OCI-LY1 (cell line): ENCODE results near the gene NECAP2.

Experiments used
- H2AFZ ChIP-seq: fragments of 200-600 bp; sonication (generic), shearing (Covaris generic); 2 replicates; pipeline ENCODE4 v1.6.0; 2014; ENCODE audit warnings: antibody characterized with exemption, mild to moderate bottlenecking, low read length
- H3F3A ChIP-seq: fragments of 200-600 bp; sonication (generic), shearing (Covaris generic); 2 replicates; pipeline ENCODE4 v1.6.0; 2014; ENCODE audit warnings: mild to moderate bottlenecking, antibody characterized with exemption, low read length, moderate library complexity; ENCODE audit not compliant: insufficient read depth
- H3K27ac ChIP-seq: fragments of 200-600 bp; sonication (generic); 2 replicates; pipeline ENCODE4 v1.5.1; 2014; ENCODE audit warnings: low read length, mixed run types, mild to moderate bottlenecking, low read depth; ENCODE audit not compliant: poor library complexity, severe bottlenecking
- H3K27me3 ChIP-seq: fragments of 200-600 bp; sonication (generic); 2 replicates; pipeline ENCODE4 v1.6.0; 2014; ENCODE audit warnings: antibody characterized with exemption, mild to moderate bottlenecking, low read length, moderate library complexity; ENCODE audit not compliant: insufficient read depth
- H3K36me3 ChIP-seq: fragments of 200-600 bp; sonication (generic); 2 replicates; pipeline ENCODE4 v1.6.1; 2014; ENCODE audit warnings: mild to moderate bottlenecking, antibody characterized with exemption, low read length, moderate library complexity, mixed read lengths; ENCODE audit not compliant: insufficient read depth
- H3K4me1 ChIP-seq: fragments of 200-600 bp; sonication (generic); 2 replicates; pipeline ENCODE4 v1.5.1; 2014; ENCODE audit warnings: mild to moderate bottlenecking, low read length, moderate library complexity; ENCODE audit not compliant: insufficient read depth, severe bottlenecking
- H3K4me2 ChIP-seq: fragments of 200-600 bp; sonication (generic), shearing (Covaris generic); 2 replicates; pipeline ENCODE4 v1.6.1; 2014; ENCODE audit warnings: low read length
- H3K4me3 ChIP-seq: fragments of 200-600 bp; sonication (generic); 2 replicates; pipeline ENCODE4 v1.5.1; 2014; ENCODE audit warnings: low read length, low read depth, mild to moderate bottlenecking, mixed read lengths; ENCODE audit not compliant: poor library complexity, severe bottlenecking
- H3K79me2 ChIP-seq: fragments of 200-600 bp; shearing (Covaris generic); 2 replicates; pipeline ENCODE4 v1.6.1; 2016; ENCODE audit warnings: mixed run types, low read length, mixed read lengths; ENCODE audit not compliant: insufficient read depth
- H3K9ac ChIP-seq: fragments of 200-600 bp; sonication (generic), shearing (Covaris generic); 2 replicates; pipeline ENCODE4 v1.6.1; 2014; ENCODE audit warnings: mild to moderate bottlenecking, low read length, mixed read lengths
- H3K9me2 ChIP-seq: fragments of 200-600 bp; sonication (generic), shearing (Covaris generic); 2 replicates; pipeline ENCODE4 v1.6.1; 2014; ENCODE audit warnings: low read depth, mild to moderate bottlenecking, low read length, mixed read lengths
- H3K9me3 ChIP-seq: fragments of 200-600 bp; shearing (Covaris generic); 2 replicates; pipeline ENCODE4 v1.6.1; 2014; ENCODE audit warnings: low read length, mixed read lengths
- H4K20me1 ChIP-seq: fragments of 200-600 bp; sonication (generic), shearing (Covaris generic); 2 replicates; pipeline ENCODE4 v1.6.0; 2016; ENCODE audit warnings: mild to moderate bottlenecking, low read length; ENCODE audit not compliant: insufficient read depth
- CTCF ChIP-seq: fragments of 200-600 bp; sonication (generic), shearing (Covaris generic); IDR thresholded peaks from 2 replicates; pipeline ENCODE4 v1.5.1; 2017; ENCODE audit warnings: mild to moderate bottlenecking, antibody characterized with exemption, low read length, moderate library complexity, mixed read lengths
- EZH2 ChIP-seq: fragments of 200-600 bp; sonication (generic), shearing (Covaris generic); IDR thresholded peaks from 2 replicates; pipeline ENCODE4 v1.8.0; 2017; ENCODE audit warnings: borderline replicate concordance, mixed run types, mild to moderate bottlenecking, antibody characterized with exemption, low read length, moderate library complexity, mixed read lengths

Gene NECAP2

GRCh38 chr1:16443975-16444770 lies 3.6 kb downstream of the NECAP2 start:
- Histone ChIP-seq H4K20me1 (no peaks in the 10 kb centered on the region), H3K9me2 (no peaks in the 10 kb centered on the region), H3K4me3 (no peak overlapping the region), H3K27ac (no peak overlapping the region), H3K36me3 (peaks cover 45% of the 10 kb centered on the region; the same call in 1 of the 2 replicates), H3K9ac (no peak overlapping the region), H3K27me3 (no peaks in the 10 kb centered on the region), H3K9me3 (no peaks in the 10 kb centered on the region), H3K4me2 (no peak overlapping the region), H3K4me1 (peaks cover 28% of the 10 kb centered on the region), H3K79me2 (peaks cover 7% of the 10 kb centered on the region; the same call in 1 of the 2 replicates), H3F3A (no peaks in the 10 kb centered on the region), H2AFZ (no peak overlapping the region)
- TF ChIP-seq EZH2 (no peak), CTCF (no peak)

- TF ChIP-seq EZH2 (no peak), CTCF (no peak)
- Histone ChIP-seq H3K4me2 (no peak overlapping the region), H3K36me3 (peaks cover 54% of the 10 kb centered on the region; the same call in 1 of the 2 replicates)
Observed at GRCh38 chr1:16445052-16445451, 4.5 kb downstream of the NECAP2 start.

GRCh38 chr1:16446116-16446515 lies 5.6 kb downstream of the NECAP2 start:
- Histone ChIP-seq H3K4me2 (no peak overlapping the region), H3F3A (no peaks in the 10 kb centered on the region), H3K4me3 (no peak overlapping the region), H4K20me1 (no peaks in the 10 kb centered on the region), H3K9me3 (no peaks in the 10 kb centered on the region), H3K4me1 (peaks cover 20% of the 10 kb centered on the region), H3K27ac (no peak overlapping the region), H3K9ac (no peak overlapping the region), H3K27me3 (no peaks in the 10 kb centered on the region), H3K36me3 (peaks cover 65% of the 10 kb centered on the region), H3K79me2 (peaks cover 5% of the 10 kb centered on the region; the same call in 1 of the 2 replicates), H2AFZ (no peak overlapping the region), H3K9me2 (no peaks in the 10 kb centered on the region)
- TF ChIP-seq EZH2: no peak
- TF ChIP-seq CTCF: no peak

More at GRCh38 chr1:16445052-16445451, 4.5 kb downstream of the NECAP2 start:
- H3K79me2 ChIP-seq: peaks cover 7% of the 10 kb centered on the region; the same call in 1 of the 2 replicates
- H4K20me1 ChIP-seq: no peaks in the 10 kb centered on the region
- no peaks in the 10 kb centered on the region for H3K9me2 ChIP-seq
- no peaks in the 10 kb centered on the region for H3K27me3 ChIP-seq
- no peak overlapping the region for H2AFZ ChIP-seq
- no peaks in the 10 kb centered on the region for H3F3A ChIP-seq
- no peak overlapping the region for H3K27ac ChIP-seq
- no peak overlapping the region for H3K9ac ChIP-seq
- H3K9me3 ChIP-seq: no peaks in the 10 kb centered on the region
- peaks cover 23% of the 10 kb centered on the region for H3K4me1 ChIP-seq
- no peak overlapping the region for H3K4me3 ChIP-seq
